ENCODE results near the gene PIPOX.

PIPOX gene

GRCh38 chr17:29020576-29020975, 22.4 kb upstream of the PIPOX start:
- no peak for DNase-seq

DNA sequence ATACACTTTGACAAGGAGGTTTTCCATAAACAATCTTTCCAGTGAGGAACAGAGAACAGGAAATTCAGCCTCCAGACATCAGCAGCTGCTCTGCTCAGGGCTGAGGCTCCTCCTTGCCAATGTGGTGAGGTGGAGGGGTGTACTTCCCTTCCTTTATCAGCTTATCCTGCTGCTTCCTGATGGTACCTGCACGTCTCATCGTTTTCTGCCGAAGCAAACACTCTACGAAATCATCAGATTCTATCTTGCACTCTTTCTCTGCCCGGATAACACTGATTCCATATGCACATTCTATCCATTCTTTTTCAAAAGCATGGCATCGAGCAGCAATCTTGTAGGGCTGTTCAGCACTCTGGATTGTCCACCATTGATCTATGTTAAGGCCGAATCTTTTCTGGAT, 21.7 kb upstream of the PIPOX start:
- no peak for DNase-seq

- DNase-seq: no peak
Measured at GRCh38 chr17:29022074-29022473, 20.9 kb upstream of the PIPOX start.

GRCh38 chr17:29024316-29024952, 18.5 kb upstream of the PIPOX start:
- DNase-seq: no peak

- no peak for DNase-seq
Measured at GRCh38 chr17:29031488-29031887, 11.5 kb upstream of the PIPOX start.

- DNase-seq: no peak
Measured at GRCh38 chr17:29032013-29032856, 10.7 kb upstream of the PIPOX start.

- no peak for DNase-seq
Measured at GRCh38 chr17:29032857-29033197, 10.1 kb upstream of the PIPOX start.

- DNase-seq: no peak
Measured at GRCh38 chr17:29034510-29034909, 8.4 kb upstream of the PIPOX start.

- no peak for DNase-seq
Measured at GRCh38 chr17:29036584-29036983, 6.4 kb upstream of the PIPOX start.

- DNase-seq: no peak
Measured at GRCh38 chr17:29037739-29038084, 5.2 kb upstream of the PIPOX start.

DNA sequence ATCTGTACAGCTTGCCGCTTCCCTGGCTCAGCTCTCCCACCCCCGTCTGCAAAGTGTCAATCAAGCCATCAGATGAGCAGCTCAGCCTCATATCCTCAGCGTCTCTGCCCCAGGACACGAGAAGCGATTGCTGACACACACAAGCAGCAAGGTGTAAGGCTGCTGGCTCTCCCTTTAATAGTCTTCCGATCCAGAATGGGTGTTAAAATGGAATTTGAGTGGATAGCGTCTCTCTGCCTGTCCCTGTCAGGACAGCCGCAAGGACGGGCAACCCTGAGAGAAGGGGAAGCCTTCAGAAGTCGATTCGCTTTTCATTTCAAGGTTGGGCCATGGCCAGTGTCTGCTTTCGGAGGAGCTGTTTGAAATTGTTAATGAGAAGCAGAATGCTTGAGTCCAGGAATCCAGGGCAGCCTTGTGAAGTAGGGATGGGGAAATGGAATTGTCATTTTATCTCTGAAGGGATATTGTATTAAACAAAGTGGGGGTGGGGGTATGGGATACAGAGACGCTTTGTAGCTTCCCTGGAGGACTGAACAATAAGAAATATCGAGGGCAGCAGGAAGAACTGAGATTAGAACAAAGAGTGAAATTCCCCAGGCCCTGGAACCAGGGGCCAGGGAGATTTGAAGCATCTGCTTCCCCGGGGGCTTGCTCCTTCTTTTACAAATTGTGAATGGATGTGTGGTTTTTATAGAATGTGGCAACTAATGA, 4.7 kb upstream of the PIPOX start:
- peak; percentile 55 for DNase-seq

DNA sequence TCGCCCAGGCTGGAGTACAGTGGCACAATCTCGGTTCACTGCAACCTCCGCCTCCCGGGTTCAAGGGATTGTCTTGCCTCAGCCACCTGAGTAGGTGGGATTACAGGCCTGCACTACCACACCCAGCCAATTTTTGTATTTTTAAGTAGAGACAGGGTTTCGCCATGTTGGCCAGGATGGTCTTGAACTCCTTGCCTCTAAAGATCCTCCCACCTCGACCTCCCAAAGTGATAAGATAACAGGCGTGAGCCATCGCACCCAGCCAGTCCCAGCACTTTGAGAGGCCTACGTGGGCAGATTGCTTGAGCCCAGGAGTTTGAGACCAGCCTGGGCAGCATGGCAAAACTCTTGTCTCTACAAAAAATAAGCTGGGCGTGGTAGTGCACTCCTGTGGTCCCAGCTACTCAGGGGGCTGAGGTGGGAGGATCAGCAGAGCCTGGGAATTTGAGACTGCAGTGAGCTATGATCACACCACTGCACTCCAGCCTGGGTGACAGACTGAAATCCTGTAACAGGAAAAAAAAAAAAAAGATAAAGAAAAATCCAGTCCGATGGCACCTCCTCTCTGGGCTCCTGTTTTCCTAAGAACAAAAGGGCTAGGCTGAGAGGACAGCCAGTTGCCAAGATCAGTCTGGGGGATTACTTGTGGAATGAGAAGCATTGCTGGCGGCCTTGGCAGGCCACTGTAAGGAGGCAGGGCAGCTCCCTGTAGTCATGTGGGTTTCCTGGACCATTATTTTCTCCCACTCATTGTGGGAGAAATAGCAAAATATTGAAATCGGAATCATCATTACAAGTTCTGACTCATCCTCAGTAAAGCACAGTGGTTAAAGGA, 3.0 kb upstream of the PIPOX start:
- no peak for DNase-seq

GRCh38 chr17:29041091-29041490, 1.9 kb upstream of the PIPOX start:
- DNase-seq: no peak

GRCh38 chr17:29041571-29041970, 1.4 kb upstream of the PIPOX start:
- DNase-seq: no peak

- DNase-seq: no peak
Measured at GRCh38 chr17:29042026-29042678, 789 bp upstream of the PIPOX start.

DNA sequence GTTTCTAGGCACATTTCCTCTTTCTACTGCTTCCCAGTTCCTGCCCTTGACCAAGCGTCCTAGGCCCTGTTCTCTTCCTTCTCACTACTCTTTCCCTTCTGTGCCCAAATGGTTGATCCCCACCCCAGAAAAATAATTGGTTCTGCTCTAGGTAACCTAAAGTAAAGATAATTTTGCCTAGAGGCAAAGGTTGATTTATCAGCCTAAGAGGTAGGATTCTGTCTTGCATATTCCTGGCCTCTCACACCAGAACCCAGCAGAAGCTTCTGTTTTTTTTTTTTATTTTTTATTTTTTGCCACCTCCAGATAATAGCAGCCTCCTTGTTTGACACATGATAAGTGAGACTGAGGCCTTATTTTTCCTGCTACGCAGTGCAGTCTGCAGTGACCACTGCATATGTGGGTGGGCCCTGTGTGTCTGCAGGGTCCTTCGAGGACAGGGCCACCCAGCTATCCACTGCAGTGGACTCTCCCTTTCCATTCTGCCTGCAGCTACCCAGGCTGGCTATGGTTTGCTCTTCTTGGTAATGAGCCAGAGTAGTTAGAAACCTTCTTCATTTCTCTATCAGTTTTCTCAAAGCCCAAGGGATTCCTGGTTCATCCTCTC, 701 bp downstream of the PIPOX start:
- DNase-seq: no peak

DNA sequence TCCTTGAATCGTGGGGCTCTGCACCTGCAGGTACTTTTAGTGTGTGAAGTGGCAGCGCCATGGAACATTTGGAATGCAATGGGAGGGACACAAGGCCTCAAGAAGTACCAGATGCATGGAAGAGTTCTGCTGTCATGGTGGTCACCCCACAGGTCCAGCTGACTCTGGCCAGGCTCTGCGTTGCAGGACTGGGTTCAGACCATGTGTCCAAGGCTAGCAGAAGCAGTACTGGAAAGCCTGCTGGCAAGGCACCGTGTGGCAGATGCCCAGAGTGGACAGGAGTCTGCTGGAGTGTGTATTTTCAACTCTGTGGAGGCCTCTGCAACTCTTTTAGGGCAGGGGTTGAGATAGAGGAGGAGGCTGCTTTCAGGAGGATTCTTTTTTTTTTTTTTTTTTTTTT, 2.1 kb downstream of the PIPOX start:
- no peak for DNase-seq

DNA sequence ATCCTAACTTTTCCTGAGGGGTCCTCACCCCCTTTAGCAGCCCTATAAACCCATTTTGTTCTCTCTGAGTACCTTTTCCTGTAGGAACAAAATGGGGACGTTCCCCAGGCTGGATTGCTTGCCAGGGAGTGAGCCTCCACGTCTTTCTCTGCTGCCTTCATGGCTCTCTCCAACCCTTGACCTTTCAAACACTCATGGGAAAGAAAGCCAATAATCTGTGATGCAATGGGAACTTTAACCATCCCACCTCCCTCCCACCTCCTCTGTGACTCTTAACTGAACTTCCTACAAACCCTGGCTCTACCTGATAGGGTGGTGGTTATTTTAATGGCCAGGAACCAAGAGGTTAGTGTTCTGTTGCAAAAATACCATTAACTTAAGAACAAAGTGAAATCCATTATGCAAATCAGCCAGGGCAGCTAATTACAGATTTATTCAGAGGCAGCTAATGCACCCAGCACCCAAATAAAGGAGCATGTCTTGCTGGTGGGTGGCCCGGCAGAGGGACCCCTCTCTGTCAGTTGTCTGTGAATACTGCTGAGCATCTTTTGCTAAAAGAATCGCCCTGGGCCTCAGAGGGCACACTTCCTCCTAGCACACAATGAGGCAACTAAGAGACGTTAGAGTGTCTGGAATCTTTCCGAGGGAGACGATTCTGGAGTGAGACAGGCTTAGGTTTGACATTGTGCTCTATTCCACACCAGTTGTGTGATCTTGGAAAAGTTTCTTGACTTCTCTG, 3.0 kb downstream of the PIPOX start:
- DNase-seq: no peak

DNA sequence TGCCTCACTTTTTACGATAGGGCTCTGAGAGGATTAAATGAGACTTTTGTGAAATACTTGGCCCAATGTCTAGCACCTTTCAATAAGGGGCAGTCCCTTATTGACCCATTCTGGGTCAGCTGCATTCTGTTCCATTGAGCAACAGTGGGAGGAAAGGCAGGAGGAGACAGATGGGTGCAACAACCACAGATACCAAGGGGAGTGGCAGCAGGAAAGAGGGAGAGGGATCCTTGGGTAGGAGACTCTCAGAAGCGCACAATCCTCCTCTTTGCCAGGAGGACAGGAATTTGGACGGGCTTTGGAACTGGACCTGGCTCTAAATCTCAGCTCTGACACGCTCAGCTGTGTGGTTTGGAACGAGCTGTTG, 3.5 kb downstream of the PIPOX start:
- no peak for DNase-seq

- DNase-seq: no peak
Measured at GRCh38 chr17:29048440-29049368, 5.8 kb downstream of the PIPOX start.
